Prostate gland (tissue), 2 donors: ENCODE results near the gene EFCAB8. TPM values are rescaled to one million over a fixed set of nuclear protein-coding genes. Genes with fewer than 3 reads are reported as not detected.

Experiments
- DNase-seq: peaks from one replicate; pipeline ENCODE4 v3.0.0-alpha.2; 2019; ENCODE audit warnings: low spot score
- H3K27ac ChIP-seq, 2 donors: fragments of 200-600 bp; sonication (generic); 2 replicates each; pipeline ENCODE4 v1.5.1; 2017 to 2019
- H3K27me3 ChIP-seq: fragments of 200-600 bp; sonication (generic); replicated peaks from 2 replicates; pipeline ENCODE4 v1.5.1; 2019; ENCODE audit not compliant: insufficient read depth
- H3K36me3 ChIP-seq, 2 donors: fragments of 200-600 bp; sonication (generic); 1 replicate in 1 of 2; 2 replicates in 1 of 2; pipeline versions ENCODE4 v1.5.1 to v1.8.1; 2017 to 2019
- H3K4me1 ChIP-seq: fragments of 200-600 bp; sonication (generic); replicated peaks from 2 replicates; pipeline ENCODE4 v1.5.1; 2019
- H3K4me3 ChIP-seq, 2 donors: fragments of 200-600 bp; sonication (generic); 2 replicates each; pipeline ENCODE4 v1.5.1; 2017 to 2019
- H3K9me3 ChIP-seq: fragments of 200-600 bp; sonication (generic); 2 replicates; pipeline ENCODE4 v1.5.1; 2017
- POLR2A ChIP-seq: fragments of 450-650 bp; IDR thresholded peaks from one replicate; pipeline ENCODE4 v1.6.1; 2016; ENCODE audit warnings: antibody characterized with exemption, mild to moderate bottlenecking
- POLR2AphosphoS5 ChIP-seq: sonication (generic); formaldehyde crosslinking; IDR thresholded peaks from one replicate; pipeline ENCODE4 v1.6.1; 2017; ENCODE audit warnings: antibody characterized with exemption
- WGBS: methylation state at CpG from one replicate; pipeline ENCODE4 v1.1.5; 2018; 5-methylcytosine and 5-hydroxymethylcytosine counted together
- intact Hi-C: fragments of 100-400 bp; cut with DNase I; formaldehyde crosslinking; loops from one replicate; pipeline ENCODE4 v1.14.2; 2022
- total RNA-seq, 2 donors: library from RNA; depleted of rRNA; stranded (reverse); fragments of >200 nt; gene quantifications; one replicate each; pipeline ENCODE4 v1.1.0, GENCODE V29; 2016
- TF ChIP-seq, protein P1 (sequence below), 4 experiments: fragments of 200-600 bp in 2 of 4; fragments of 450-650 bp in 2 of 4; sonication (generic) in 2 of 4; IDR thresholded peaks; 1 replicate in 3 of 4; 2 replicates in 1 of 4; pipeline ENCODE4 v1.5.1; 2016 to 2019; ENCODE audit warnings: antibody characterized with exemption in 4 of 4, mild to moderate bottlenecking in 2 of 4, moderate library complexity in 2 of 4

Gene EFCAB8
- total RNA-seq, 2 donors from 2014 or later: 0.87 to 1.8 TPM

DNA sequence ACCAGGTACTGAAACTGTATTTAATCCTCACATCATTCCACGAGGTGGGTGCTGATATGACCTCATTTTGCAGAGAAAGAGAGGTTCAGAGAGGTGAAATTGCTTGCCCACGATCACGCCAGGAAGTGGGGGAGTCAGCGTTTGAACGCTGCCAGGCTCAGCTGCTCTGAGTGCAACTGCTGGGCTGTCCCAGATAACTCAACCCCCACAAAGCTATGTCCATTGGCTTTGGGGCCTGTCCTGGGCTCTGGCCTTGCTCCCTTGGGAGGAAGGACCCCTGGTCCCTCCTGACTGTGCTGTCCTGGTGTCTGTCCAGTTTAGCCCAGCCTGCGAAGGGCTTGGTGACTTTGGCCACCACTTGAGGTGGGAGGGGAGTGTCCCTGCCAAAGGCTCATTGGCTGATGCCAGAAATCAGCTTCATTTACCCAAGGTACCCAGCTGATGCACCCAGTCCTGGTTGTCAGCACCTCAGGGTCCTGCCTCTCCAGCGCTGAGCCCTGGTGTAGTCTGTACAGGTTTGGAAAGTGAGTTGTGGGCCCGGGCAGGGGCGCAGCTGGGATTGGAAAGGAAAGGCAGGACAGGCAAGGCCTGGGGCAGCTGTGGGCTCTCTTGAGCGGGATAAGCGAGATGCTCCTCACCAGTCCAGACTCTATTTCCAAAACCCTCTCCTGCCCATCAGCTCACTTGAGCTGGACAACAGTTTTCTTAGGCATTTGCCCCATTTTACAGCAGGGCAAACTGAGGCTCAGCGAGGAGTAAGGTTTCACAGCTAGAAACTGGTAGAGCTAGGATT is 107.1 kb downstream of the EFCAB8 start:
- no peaks in the 10 kb centered on the region for H3K4me1 ChIP-seq
- intact Hi-C loops: no loop called here

DNA sequence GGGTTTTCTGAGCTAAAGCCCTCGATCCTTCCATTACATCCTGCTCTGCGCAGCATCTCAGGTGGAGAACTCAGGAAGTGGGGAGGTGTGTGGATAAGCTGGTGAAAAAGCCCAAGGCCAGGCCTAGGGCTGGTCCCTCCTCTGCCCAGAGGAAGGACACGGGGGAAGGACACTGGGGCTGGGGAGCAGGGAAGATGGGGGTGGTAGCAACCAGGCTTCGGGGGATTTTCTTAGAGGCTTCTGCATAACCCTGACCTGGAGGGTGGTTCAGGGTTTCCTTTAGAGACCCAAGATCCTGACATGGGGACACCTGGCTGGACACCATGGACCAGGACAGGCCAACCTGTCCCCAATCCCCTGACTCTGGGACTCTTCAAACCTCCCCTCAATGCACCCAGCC is 107.7 kb downstream of the EFCAB8 start:
- no peak for DNase-seq

More for the DNA sequence above, 107.1 kb downstream of the EFCAB8 start:
- H3K27ac ChIP-seq: no peak overlapping the region
- no peak for DNase-seq
- H3K4me3 ChIP-seq: no peak overlapping the region
- no peaks in the 10 kb centered on the region for H3K36me3 ChIP-seq
- H3K27me3 ChIP-seq: no peaks in the 10 kb centered on the region
- no peak for TF ChIP-seq POLR2A
- TF ChIP-seq, protein P1, sequence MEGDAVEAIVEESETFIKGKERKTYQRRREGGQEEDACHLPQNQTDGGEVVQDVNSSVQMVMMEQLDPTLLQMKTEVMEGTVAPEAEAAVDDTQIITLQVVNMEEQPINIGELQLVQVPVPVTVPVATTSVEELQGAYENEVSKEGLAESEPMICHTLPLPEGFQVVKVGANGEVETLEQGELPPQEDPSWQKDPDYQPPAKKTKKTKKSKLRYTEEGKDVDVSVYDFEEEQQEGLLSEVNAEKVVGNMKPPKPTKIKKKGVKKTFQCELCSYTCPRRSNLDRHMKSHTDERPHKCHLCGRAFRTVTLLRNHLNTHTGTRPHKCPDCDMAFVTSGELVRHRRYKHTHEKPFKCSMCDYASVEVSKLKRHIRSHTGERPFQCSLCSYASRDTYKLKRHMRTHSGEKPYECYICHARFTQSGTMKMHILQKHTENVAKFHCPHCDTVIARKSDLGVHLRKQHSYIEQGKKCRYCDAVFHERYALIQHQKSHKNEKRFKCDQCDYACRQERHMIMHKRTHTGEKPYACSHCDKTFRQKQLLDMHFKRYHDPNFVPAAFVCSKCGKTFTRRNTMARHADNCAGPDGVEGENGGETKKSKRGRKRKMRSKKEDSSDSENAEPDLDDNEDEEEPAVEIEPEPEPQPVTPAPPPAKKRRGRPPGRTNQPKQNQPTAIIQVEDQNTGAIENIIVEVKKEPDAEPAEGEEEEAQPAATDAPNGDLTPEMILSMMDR (IDR thresholded peaks at IDR 0.05): no peak
- TF ChIP-seq POLR2AphosphoS5: no peak
- WGBS: 77% methylated on average over 12 of the region's 12 CpGs
- H3K9me3 ChIP-seq: no peaks in the 10 kb centered on the region

DNA sequence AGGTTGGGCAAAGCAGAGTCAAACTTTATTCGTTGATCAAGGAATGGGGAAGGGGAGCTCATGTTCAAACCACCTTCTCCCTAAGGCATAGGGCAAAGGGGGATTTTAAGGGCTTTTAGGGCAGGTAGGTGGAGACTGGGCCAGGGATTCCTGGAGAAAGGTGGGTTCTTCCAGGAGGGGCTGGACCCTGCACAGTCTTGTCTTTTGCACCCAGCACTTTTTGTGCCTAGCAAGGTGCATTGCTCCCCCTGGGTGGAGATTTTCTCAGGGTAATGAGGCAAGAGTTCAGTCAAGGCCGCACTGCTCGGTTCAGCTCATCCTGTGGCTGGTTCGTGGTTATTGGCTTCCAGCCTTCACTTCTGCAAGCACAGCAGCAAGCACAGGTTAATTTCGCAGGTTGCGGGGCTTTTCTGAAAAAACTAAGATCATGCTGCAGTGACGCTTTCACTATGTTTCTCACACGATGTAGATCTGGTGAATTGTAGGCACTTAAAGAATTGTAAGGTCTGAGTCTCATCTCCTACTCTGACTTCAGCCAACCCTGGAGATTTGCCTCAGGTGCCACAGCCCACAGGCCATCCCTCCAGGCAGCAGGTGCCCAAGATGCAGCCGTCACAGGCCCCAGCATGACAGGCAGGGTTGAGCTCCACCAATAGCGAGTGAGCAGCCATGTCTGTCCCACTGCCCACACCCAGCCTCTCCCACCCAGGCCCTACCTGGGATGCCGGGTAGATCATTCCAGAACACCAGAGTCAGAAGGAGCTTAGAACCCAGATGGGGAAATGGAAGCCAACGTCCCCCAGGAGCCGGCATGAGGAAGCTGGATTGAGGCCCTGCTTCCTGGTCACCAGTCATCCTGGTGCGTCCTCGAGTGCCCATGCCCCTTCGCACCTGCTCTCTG is 108.4 kb downstream of the EFCAB8 start:
- Histone ChIP-seq H3K27ac (no peak overlapping the region), H3K36me3 (no peaks in the 10 kb centered on the region), H3K4me1 (no peaks in the 10 kb centered on the region), H3K27me3 (no peaks in the 10 kb centered on the region), H3K4me3 (no peak overlapping the region), H3K9me3 (no peaks in the 10 kb centered on the region)
- intact Hi-C loops: no loop called here
- no peak for DNase-seq
- WGBS: 73% methylated on average over 16 of the region's 16 CpGs
- TF ChIP-seq, protein P1 (IDR thresholded peaks at IDR 0.05): no peak
- TF ChIP-seq POLR2A: no peak
- no peak for TF ChIP-seq POLR2AphosphoS5

More for the DNA sequence above, 107.7 kb downstream of the EFCAB8 start:
- Histone ChIP-seq H3K4me3 (no peak overlapping the region), H3K36me3 (no peaks in the 10 kb centered on the region), H3K27me3 (no peaks in the 10 kb centered on the region), H3K27ac (no peak overlapping the region), H3K4me1 (no peaks in the 10 kb centered on the region), H3K9me3 (no peaks in the 10 kb centered on the region)
- intact Hi-C loops: no loop called here
- 89% methylated on average over 4 of the region's 4 CpGs for WGBS
- TF ChIP-seq POLR2A (no peak), POLR2AphosphoS5 (no peak)
- TF ChIP-seq, protein P1 (IDR thresholded peaks at IDR 0.05): no peak

DNA sequence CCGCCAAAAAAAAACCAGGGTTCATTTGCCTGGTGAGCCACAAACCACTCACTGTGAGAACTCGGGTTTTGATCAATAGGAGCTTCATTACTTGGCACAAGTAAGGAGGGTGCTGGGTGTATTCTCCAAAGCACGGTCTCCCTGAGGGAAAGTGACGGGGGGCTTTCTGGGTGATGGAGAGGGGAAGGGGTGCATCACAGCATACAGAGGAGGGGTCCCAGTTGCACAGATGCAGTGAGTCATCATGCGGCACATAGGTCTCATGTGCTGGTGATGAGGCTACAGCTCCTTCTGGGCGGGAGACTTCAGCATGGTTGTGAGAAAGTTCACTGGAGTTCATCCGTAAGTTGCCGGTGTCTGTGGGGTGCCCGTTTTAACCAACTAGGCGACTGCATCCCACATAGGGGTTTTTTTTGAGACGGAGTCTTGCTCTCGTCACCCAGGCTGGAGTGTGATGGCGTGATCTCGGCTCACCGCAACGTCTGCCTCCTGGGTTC is 109.3 kb downstream of the EFCAB8 start:
- DNase-seq: no peak
- Histone ChIP-seq H3K9me3 (no peaks in the 10 kb centered on the region), H3K4me1 (no peaks in the 10 kb centered on the region), H3K27me3 (no peaks in the 10 kb centered on the region), H3K36me3 (no peaks in the 10 kb centered on the region), H3K4me3 (no peak overlapping the region), H3K27ac (no peak overlapping the region)
- intact Hi-C loops: no loop called here
- WGBS: 91% methylated on average over 16 of the region's 16 CpGs
- TF ChIP-seq, protein P1 (IDR thresholded peaks at IDR 0.05): no peak
- TF ChIP-seq POLR2AphosphoS5: no peak
- no peak for TF ChIP-seq POLR2A
